Keratinocyte (primary cell): Measurements from ENCODE around the gene BTF3. TPM values are rescaled to one million over a fixed set of nuclear protein-coding genes. Genes with fewer than 3 reads are reported as not detected.
A peak's percentile ranks its signal among the peaks of the same experiment; 100 is the strongest.

Experiments
- DNase-seq: peaks from one replicate; pipeline ENCODE4 v3.0.0-alpha.2; 2011; ENCODE audit warnings: low read depth, missing footprints, low spot score
- FAIRE-seq: peaks from 2 replicates; lab custom pipeline; 2011; peaks lifted over from hg19 to GRCh38; lab: Jason Lieb, UNC
- H2AFZ ChIP-seq: 2 replicates; pipeline ENCODE4 v1.6.0; 2012; ENCODE audit warnings: low read length, control low read depth, inconsistent platforms; ENCODE audit not compliant: control insufficient read depth
- H3K27ac ChIP-seq: 2 replicates; pipeline ENCODE4 v1.5.1; 2011; ENCODE audit warnings: low read length; ENCODE audit not compliant: control insufficient read depth, insufficient read depth
- H3K27me3 ChIP-seq: 3 replicates; pipeline ENCODE4 v1.6.0; 2011; ENCODE audit warnings: low read length; ENCODE audit not compliant: control insufficient read depth, insufficient read depth; ENCODE audit errors: extremely low read depth
- H3K36me3 ChIP-seq, 2 experiments: 2 replicates in 1 of 2; 3 replicates in 1 of 2; pipeline ENCODE4 v1.5.1; 2011; ENCODE audit warnings: low read length in 2 of 2, mild to moderate bottlenecking in 1 of 2; ENCODE audit not compliant: control insufficient read depth in 2 of 2, insufficient read depth in 2 of 2; ENCODE audit errors: extremely low read depth in 1 of 2
- H3K4me1 ChIP-seq: 3 replicates; pipeline ENCODE4 v1.5.1; 2011; ENCODE audit warnings: low read length; ENCODE audit not compliant: control insufficient read depth, insufficient read depth; ENCODE audit errors: extremely low read depth
- H3K4me2 ChIP-seq: 3 replicates; pipeline ENCODE4 v1.6.0; 2011; ENCODE audit warnings: low read depth, low read length; ENCODE audit not compliant: control insufficient read depth, insufficient read depth; ENCODE audit errors: extremely low read depth
- H3K4me3 ChIP-seq, 3 experiments: fragments of 200-600 bp in 1 of 3; sonication (generic) in 1 of 3; 2 replicates in 2 of 3; 3 replicates in 1 of 3; pipeline ENCODE4 v1.5.1; 2011 to 2016; ENCODE audit warnings: low read length in 3 of 3, mild to moderate bottlenecking in 3 of 3, control low read depth in 2 of 3, inconsistent platforms in 1 of 3, low read depth in 1 of 3, mixed read lengths in 1 of 3, mixed run types in 1 of 3, moderate library complexity in 1 of 3; ENCODE audit not compliant: control insufficient read depth in 2 of 3, insufficient read depth in 2 of 3; ENCODE audit errors: extremely low read depth in 1 of 3
- H3K79me2 ChIP-seq: 2 replicates; pipeline ENCODE4 v1.6.0; 2012; ENCODE audit warnings: low read length; ENCODE audit not compliant: control insufficient read depth, insufficient read depth
- H3K9ac ChIP-seq: 3 replicates; pipeline ENCODE4 v1.6.0; 2011; ENCODE audit warnings: low read length; ENCODE audit not compliant: control insufficient read depth, insufficient read depth; ENCODE audit errors: extremely low read depth
- H3K9me1 ChIP-seq: 3 replicates; pipeline ENCODE4 v1.6.0; 2011; ENCODE audit warnings: low read length; ENCODE audit not compliant: control insufficient read depth, insufficient read depth; ENCODE audit errors: extremely low read depth
- H3K9me3 ChIP-seq: 2 replicates; pipeline ENCODE4 v1.5.1; 2012; ENCODE audit warnings: low read depth, low read length; ENCODE audit not compliant: control insufficient read depth
- H4K20me1 ChIP-seq: 3 replicates; pipeline ENCODE4 v1.6.0; 2011; ENCODE audit warnings: low read length; ENCODE audit not compliant: control insufficient read depth, insufficient read depth; ENCODE audit errors: extremely low read depth
- EZH2 ChIP-seq: IDR thresholded peaks from one replicate; pipeline ENCODE4 v1.6.1; 2012; ENCODE audit warnings: inconsistent platforms, mild to moderate bottlenecking, low read length, moderate library complexity
- dilution Hi-C: fragments of 300-500 bp; cut with MboI; formaldehyde crosslinking; loops from one replicate; pipeline ENCODE4 v1.7.0; 2020; ENCODE audit warnings: low sequenced_read_pairs; ENCODE audit not compliant: extremely low pct_ligation_motif_present
- polyA plus RNA-seq, 5 experiments: library from polyadenylated mRNA; depleted of rRNA in 3 of 5; stranded (reverse) in 3 of 5; stranded (forward) in 1 of 5; unstranded in 1 of 5; fragments of >200 nt; gene quantifications; 1 replicate in 1 of 5; 2 replicates in 3 of 5; 3 replicates in 1 of 5; pipeline versions ENCODE4 v1.2.1 to v1.2.3, GENCODE V29; 2011 to 2012; ENCODE audit warnings: missing spikeins in 2 of 5, low read depth in 1 of 5, low replicate concordance in 1 of 5
- TF ChIP-seq, protein P1 (sequence below), 3 experiments: IDR thresholded peaks in 1 of 3; conservative IDR thresholded peaks in 1 of 3; optimal IDR thresholded peaks in 1 of 3; 2 replicates in 2 of 3; 3 replicates in 1 of 3; pipeline versions ENCODE3 to v1.5.1; 2011; ENCODE audit warnings: low read length in 3 of 3, mild to moderate bottlenecking in 3 of 3, moderate library complexity in 2 of 3, control low read depth in 1 of 3, inconsistent platforms in 1 of 3; ENCODE audit not compliant: insufficient read depth in 2 of 3; ENCODE audit errors: extremely low read depth in 1 of 3

The BTF3 gene
- polyA plus RNA-seq, 1 donor (not counting 4 experiments of a cell fraction or from before 2014, with no cell fraction given) = 857 TPM

GRCh38 chr5:73519531-73520283 lies 21.5 kb downstream of the BTF3 start:
- peaks cover 22% of the 10 kb centered on the region for H3K4me1 ChIP-seq
- no peaks in the 10 kb centered on the region for H3K27me3 ChIP-seq
- no peak overlapping the region for H3K27ac ChIP-seq
- H3K9me1 ChIP-seq = no peaks in the 10 kb centered on the region
- H2AFZ ChIP-seq = peak overlapping the region; percentile 84
- H4K20me1 ChIP-seq = no peaks in the 10 kb centered on the region
- no peaks in the 10 kb centered on the region for H3K9me3 ChIP-seq
- H3K4me3 ChIP-seq = no peak overlapping the region
- DNase-seq (peak; percentile 58), FAIRE-seq (peak; percentile 99)
- no peaks in the 10 kb centered on the region for H3K79me2 ChIP-seq
- no peak for TF ChIP-seq EZH2
- TF ChIP-seq, protein P1, sequence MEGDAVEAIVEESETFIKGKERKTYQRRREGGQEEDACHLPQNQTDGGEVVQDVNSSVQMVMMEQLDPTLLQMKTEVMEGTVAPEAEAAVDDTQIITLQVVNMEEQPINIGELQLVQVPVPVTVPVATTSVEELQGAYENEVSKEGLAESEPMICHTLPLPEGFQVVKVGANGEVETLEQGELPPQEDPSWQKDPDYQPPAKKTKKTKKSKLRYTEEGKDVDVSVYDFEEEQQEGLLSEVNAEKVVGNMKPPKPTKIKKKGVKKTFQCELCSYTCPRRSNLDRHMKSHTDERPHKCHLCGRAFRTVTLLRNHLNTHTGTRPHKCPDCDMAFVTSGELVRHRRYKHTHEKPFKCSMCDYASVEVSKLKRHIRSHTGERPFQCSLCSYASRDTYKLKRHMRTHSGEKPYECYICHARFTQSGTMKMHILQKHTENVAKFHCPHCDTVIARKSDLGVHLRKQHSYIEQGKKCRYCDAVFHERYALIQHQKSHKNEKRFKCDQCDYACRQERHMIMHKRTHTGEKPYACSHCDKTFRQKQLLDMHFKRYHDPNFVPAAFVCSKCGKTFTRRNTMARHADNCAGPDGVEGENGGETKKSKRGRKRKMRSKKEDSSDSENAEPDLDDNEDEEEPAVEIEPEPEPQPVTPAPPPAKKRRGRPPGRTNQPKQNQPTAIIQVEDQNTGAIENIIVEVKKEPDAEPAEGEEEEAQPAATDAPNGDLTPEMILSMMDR (optimal IDR thresholded peaks at IDR 0.05 in 1 of 3, IDR thresholded peaks at IDR 0.05 in 1 of 3, conservative IDR thresholded peaks at IDR 0.05 in 1 of 3; ENCODE audit: extremely low read depth in 1 of 3, insufficient read depth in 2 of 3, low read length in 3 of 3) = peak; percentile 85 to 92 (median 91)
- dilution Hi-C loops = no loop called here
- peak overlapping the region; percentile 45 for H3K4me2 ChIP-seq
- no peaks in the 10 kb centered on the region for H3K36me3 ChIP-seq
- H3K9ac ChIP-seq = no peak overlapping the region

DNA sequence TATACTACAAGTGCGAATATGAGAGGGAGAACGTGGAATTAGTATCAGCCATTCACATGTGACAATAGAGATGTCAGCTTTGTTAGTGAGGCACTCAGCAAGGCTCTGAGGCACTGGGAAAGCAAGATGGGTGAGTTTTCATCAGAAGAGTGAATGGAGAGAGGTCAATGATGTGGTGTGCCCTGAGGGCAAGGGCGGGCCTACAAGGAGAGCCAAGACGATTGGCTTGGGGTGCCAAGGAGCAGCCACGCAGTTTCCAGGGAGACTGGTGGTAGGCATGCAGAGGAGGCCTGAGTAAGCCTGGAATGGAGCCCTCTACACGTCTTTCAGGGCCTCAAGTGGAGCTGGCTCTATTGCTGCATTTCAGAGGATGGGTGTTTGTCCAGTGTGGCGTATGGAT lies 24.7 kb downstream of the BTF3 start:
- no peak for DNase-seq

More for the DNA sequence above, 24.7 kb downstream of the BTF3 start:
- H3K4me2 ChIP-seq = no peak overlapping the region
- no peaks in the 10 kb centered on the region for H3K27me3 ChIP-seq
- no peaks in the 10 kb centered on the region for H3K9me1 ChIP-seq
- H3K4me3 ChIP-seq = no peak overlapping the region
- no peaks in the 10 kb centered on the region for H3K79me2 ChIP-seq
- no peaks in the 10 kb centered on the region for H3K36me3 ChIP-seq
- H3K9ac ChIP-seq = no peak overlapping the region
- peak; percentile 55 for FAIRE-seq
- H3K9me3 ChIP-seq = no peaks in the 10 kb centered on the region
- H4K20me1 ChIP-seq = no peaks in the 10 kb centered on the region
- no peak overlapping the region for H3K27ac ChIP-seq
- no peak overlapping the region for H2AFZ ChIP-seq
- peaks cover 12% of the 10 kb centered on the region for H3K4me1 ChIP-seq
- dilution Hi-C loops = no loop called here
- TF ChIP-seq, protein P1 (optimal IDR thresholded peaks at IDR 0.05 in 1 of 3, IDR thresholded peaks at IDR 0.05 in 1 of 3, conservative IDR thresholded peaks at IDR 0.05 in 1 of 3; ENCODE audit: extremely low read depth in 1 of 3, insufficient read depth in 2 of 3, low read length in 3 of 3) = no peak
- no peak for TF ChIP-seq EZH2
